K562 treated with DMSO at 1 percent for 4 hours (cell line): Measurements from ENCODE around the gene DEPDC1B. TPM values are rescaled to one million over a fixed set of nuclear protein-coding genes. Genes with fewer than 3 reads are reported as not detected.

Experiments used
- total RNA-seq: library from RNA; unstranded; fragments of 300-600 nt; gene quantifications from 2 replicates; pipeline ENCODE4 v1.2.3, GENCODE V29; 2022; ENCODE audit not compliant: insufficient read depth

The DEPDC1B gene, protein sequence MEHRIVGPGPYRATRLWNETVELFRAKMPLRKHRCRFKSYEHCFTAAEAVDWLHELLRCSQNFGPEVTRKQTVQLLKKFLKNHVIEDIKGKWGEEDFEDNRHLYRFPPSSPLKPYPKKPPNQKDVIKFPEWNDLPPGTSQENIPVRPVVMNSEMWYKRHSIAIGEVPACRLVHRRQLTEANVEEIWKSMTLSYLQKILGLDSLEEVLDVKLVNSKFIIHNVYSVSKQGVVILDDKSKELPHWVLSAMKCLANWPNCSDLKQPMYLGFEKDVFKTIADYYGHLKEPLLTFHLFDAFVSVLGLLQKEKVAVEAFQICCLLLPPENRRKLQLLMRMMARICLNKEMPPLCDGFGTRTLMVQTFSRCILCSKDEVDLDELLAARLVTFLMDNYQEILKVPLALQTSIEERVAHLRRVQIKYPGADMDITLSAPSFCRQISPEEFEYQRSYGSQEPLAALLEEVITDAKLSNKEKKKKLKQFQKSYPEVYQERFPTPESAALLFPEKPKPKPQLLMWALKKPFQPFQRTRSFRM
- total RNA-seq, result 14.3 and 20.6 TPM in 2 replicates

DNA sequence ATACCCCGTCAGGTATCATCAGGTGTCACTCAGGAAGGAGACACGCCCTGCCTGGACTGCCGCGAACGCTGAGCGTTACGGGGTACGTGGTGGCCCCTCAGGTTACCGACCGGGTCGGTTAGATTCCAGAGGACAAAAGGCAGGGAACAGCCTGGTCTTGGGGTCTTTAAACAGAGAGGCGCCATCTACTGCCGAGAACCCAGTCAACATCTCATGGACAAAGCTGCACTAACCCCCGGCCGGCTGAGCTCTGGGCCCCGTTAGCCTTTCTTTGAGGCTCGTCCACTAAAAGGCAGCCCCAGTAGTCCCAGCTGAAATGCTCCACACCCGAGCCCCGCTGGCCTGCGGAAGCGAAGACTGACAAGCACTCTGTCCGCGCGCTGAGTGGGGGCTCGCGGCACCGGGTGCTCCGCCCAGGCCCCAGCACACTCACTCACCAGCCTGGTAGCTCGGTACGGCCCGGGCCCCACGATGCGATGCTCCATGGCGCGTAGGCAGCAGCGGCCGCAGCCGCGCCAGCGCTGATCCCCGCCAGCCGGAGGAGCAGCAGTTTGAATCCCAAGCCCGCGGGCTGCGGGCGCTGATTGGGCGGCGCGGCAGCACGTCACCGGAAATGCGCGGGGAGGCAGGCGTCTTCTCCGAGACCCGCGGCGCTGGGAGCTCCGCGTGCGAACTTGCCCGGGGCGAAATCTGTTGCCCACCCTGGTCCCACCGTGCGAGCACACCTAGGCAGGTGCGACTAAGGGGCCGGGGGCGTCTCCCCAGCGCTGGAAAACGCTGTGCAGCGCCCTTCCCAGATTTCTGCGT lies at the start of gene DEPDC1B:
Gene DEPDC1B (minus strand): TSS at position 558 of the 807 bp plus-strand sequence. CDS start 73 bp downstream, at position 485.

Other genes starting within 250 kb of the DEPDC1B start
- gene ELOVL7, start 144.1 kb upstream of the DEPDC1B start, total RNA-seq, result 2.5 and 3.9 TPM in 2 replicates
- gene ERCC8, start 244.9 kb upstream of the DEPDC1B start, total RNA-seq, result 2.9 and 5.3 TPM in 2 replicates
- 47.2 and 57.4 TPM in 2 replicates for gene NDUFAF2, start 245.0 kb upstream of the DEPDC1B start, total RNA-seq